ENCODE results near the gene PLCB2.

PLCB2 gene

GRCh38 chr15:40249477-40250303 lies 58.0 kb downstream of the PLCB2 start:
- TF ChIP-seq GATA3 (IDR thresholded peaks at IDR 0.05; ENCODE audit: low read depth, low read length) (no peak), GATA2 (IDR thresholded peaks at IDR 0.05; ENCODE audit: low read depth, low read length) (peak; percentile 87)

- TF ChIP-seq GATA2 (IDR thresholded peaks at IDR 0.05; ENCODE audit: low read depth, low read length) (no peak), GATA3 (IDR thresholded peaks at IDR 0.05; ENCODE audit: low read depth, low read length) (no peak)
Observed at GRCh38 chr15:40248006-40248783, 59.5 kb downstream of the PLCB2 start.

- TF ChIP-seq GATA3 (IDR thresholded peaks at IDR 0.05; ENCODE audit: low read depth, low read length), result no peak
- no peak for TF ChIP-seq GATA2 (IDR thresholded peaks at IDR 0.05; ENCODE audit: low read depth, low read length)
Observed at GRCh38 chr15:40247406-40247971, 60.2 kb downstream of the PLCB2 start.

GRCh38 chr15:40246496-40247280 lies 61.0 kb downstream of the PLCB2 start:
- TF ChIP-seq GATA3 (IDR thresholded peaks at IDR 0.05; ENCODE audit: low read depth, low read length) (no peak), GATA2 (IDR thresholded peaks at IDR 0.05; ENCODE audit: low read depth, low read length) (no peak)

GRCh38 chr15:40245666-40246450 lies 61.9 kb downstream of the PLCB2 start:
- TF ChIP-seq GATA3 (IDR thresholded peaks at IDR 0.05; ENCODE audit: low read depth, low read length), result no peak
- TF ChIP-seq GATA2 (IDR thresholded peaks at IDR 0.05; ENCODE audit: low read depth, low read length), result no peak

GRCh38 chr15:40244961-40245523 lies 62.7 kb downstream of the PLCB2 start:
- TF ChIP-seq GATA2 (IDR thresholded peaks at IDR 0.05; ENCODE audit: low read depth, low read length) (no peak), GATA3 (IDR thresholded peaks at IDR 0.05; ENCODE audit: low read depth, low read length) (no peak)

- no peak for TF ChIP-seq GATA2 (IDR thresholded peaks at IDR 0.05; ENCODE audit: low read depth, low read length)
- TF ChIP-seq GATA3 (IDR thresholded peaks at IDR 0.05; ENCODE audit: low read depth, low read length), result no peak
Observed at GRCh38 chr15:40243126-40243810, 64.5 kb downstream of the PLCB2 start.

- TF ChIP-seq GATA3 (IDR thresholded peaks at IDR 0.05; ENCODE audit: low read depth, low read length) (no peak), GATA2 (IDR thresholded peaks at IDR 0.05; ENCODE audit: low read depth, low read length) (no peak)
Observed at GRCh38 chr15:40242601-40243000, 65.1 kb downstream of the PLCB2 start.

GRCh38 chr15:40242213-40242599 lies 65.5 kb downstream of the PLCB2 start:
- no peak for TF ChIP-seq GATA2 (IDR thresholded peaks at IDR 0.05; ENCODE audit: low read depth, low read length)
- no peak for TF ChIP-seq GATA3 (IDR thresholded peaks at IDR 0.05; ENCODE audit: low read depth, low read length)

- TF ChIP-seq GATA2 (IDR thresholded peaks at IDR 0.05; ENCODE audit: low read depth, low read length) (no peak), GATA3 (IDR thresholded peaks at IDR 0.05; ENCODE audit: low read depth, low read length) (no peak)
Observed at GRCh38 chr15:40241269-40242212, 66.2 kb downstream of the PLCB2 start.

- TF ChIP-seq GATA3 (IDR thresholded peaks at IDR 0.05; ENCODE audit: low read depth, low read length) (no peak), GATA2 (IDR thresholded peaks at IDR 0.05; ENCODE audit: low read depth, low read length) (no peak)
Observed at GRCh38 chr15:40240619-40241221, 67.0 kb downstream of the PLCB2 start.

Measured in SH-SY5Y (cell line).